ENCODE measurements around the gene VEPH1.

The VEPH1 gene

GRCh38 chr3:157417247-157417646 is 86.0 kb downstream of the VEPH1 start:
- H3K27me3 ChIP-seq (ENCODE audit: control insufficient read depth in 5 of 5, insufficient read depth in 4 of 5, low read length in 5 of 5), result no peaks in the 10 kb centered on the region
- H3K36me3 ChIP-seq (ENCODE audit: control insufficient read depth in 5 of 5, insufficient read depth in 5 of 5, low read length in 5 of 5), result no peaks in the 10 kb centered on the region
- no peak overlapping the region for H3K27ac ChIP-seq (ENCODE audit: low read depth, low read length)
- H3K9me3 ChIP-seq (ENCODE audit: control insufficient read depth in 5 of 5, low read length in 5 of 5), result no peaks in the 10 kb centered on the region
- H3K9ac ChIP-seq (ENCODE audit: low read length in 5 of 5), result no peak overlapping the region
- H3K4me3 ChIP-seq (ENCODE audit: low read depth in 1 of 5, low read length in 5 of 5), result no peak overlapping the region
- peaks cover 0 to 7% (median 0%) of the 10 kb centered on the region in 5 donors for H3K4me1 ChIP-seq (ENCODE audit: control insufficient read depth in 5 of 5, insufficient read depth in 5 of 5, low read length in 5 of 5)

GRCh38 chr3:157416347-157417087 is 86.7 kb downstream of the VEPH1 start:
- H3K4me3 ChIP-seq (ENCODE audit: low read depth in 1 of 5, low read length in 5 of 5), result no peak overlapping the region

DNA sequence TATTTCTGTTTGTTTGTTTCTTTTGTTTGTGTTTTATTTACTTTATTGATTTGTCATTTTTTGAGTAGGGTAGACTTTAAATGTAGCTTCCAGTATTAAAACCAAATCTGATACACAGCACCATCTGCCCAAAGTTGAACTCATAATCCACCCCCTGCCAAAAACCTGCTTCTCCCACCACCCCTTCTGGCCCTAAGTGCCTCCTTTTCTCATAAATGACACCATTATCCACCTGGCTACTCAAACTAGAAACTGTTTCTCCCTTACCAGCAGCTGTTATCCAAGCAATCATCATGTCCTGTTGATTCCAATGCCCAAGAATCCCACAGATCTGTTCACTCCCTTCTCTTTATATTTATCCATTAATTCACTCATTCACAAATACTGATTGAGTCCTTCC is 88.4 kb downstream of the VEPH1 start:
- Histone ChIP-seq H3K36me3 (ENCODE audit: control insufficient read depth in 5 of 5, insufficient read depth in 5 of 5, low read length in 5 of 5) (no peaks in the 10 kb centered on the region), H3K4me3 (ENCODE audit: low read depth in 1 of 5, low read length in 5 of 5) (no peak overlapping the region), H3K4me1 (ENCODE audit: control insufficient read depth in 5 of 5, insufficient read depth in 5 of 5, low read length in 5 of 5) (peaks cover 0 to 7% (median 0%) of the 10 kb centered on the region in 5 donors), H3K27me3 (ENCODE audit: control insufficient read depth in 5 of 5, insufficient read depth in 4 of 5, low read length in 5 of 5) (no peaks in the 10 kb centered on the region), H3K9me3 (ENCODE audit: control insufficient read depth in 5 of 5, low read length in 5 of 5) (no peaks in the 10 kb centered on the region), H3K27ac (ENCODE audit: low read depth, low read length) (no peak overlapping the region), H3K9ac (ENCODE audit: low read length in 5 of 5) (no peak overlapping the region)

More at GRCh38 chr3:157416347-157417087, 86.7 kb downstream of the VEPH1 start:
- H3K4me1 ChIP-seq (ENCODE audit: control insufficient read depth in 5 of 5, insufficient read depth in 5 of 5, low read length in 5 of 5), result peaks cover 0 to 7% (median 0%) of the 10 kb centered on the region in 5 donors
- no peak overlapping the region for H3K9ac ChIP-seq (ENCODE audit: low read length in 5 of 5)
- H3K36me3 ChIP-seq (ENCODE audit: control insufficient read depth in 5 of 5, insufficient read depth in 5 of 5, low read length in 5 of 5), result no peaks in the 10 kb centered on the region
- H3K27me3 ChIP-seq (ENCODE audit: control insufficient read depth in 5 of 5, insufficient read depth in 4 of 5, low read length in 5 of 5), result no peaks in the 10 kb centered on the region
- H3K9me3 ChIP-seq (ENCODE audit: control insufficient read depth in 5 of 5, low read length in 5 of 5), result no peaks in the 10 kb centered on the region
- no peak overlapping the region for H3K27ac ChIP-seq (ENCODE audit: low read depth, low read length)

GRCh38 chr3:157412323-157412855 is 90.8 kb downstream of the VEPH1 start:
- no peak overlapping the region for H3K4me3 ChIP-seq (ENCODE audit: low read depth in 1 of 5, low read length in 5 of 5)
- peaks cover 0 to 4% (median 0%) of the 10 kb centered on the region in 5 donors for H3K4me1 ChIP-seq (ENCODE audit: control insufficient read depth in 5 of 5, insufficient read depth in 5 of 5, low read length in 5 of 5)
- H3K9me3 ChIP-seq (ENCODE audit: control insufficient read depth in 5 of 5, low read length in 5 of 5), result no peaks in the 10 kb centered on the region
- no peak overlapping the region for H3K27ac ChIP-seq (ENCODE audit: low read depth, low read length)
- no peaks in the 10 kb centered on the region for H3K27me3 ChIP-seq (ENCODE audit: control insufficient read depth in 5 of 5, insufficient read depth in 4 of 5, low read length in 5 of 5)
- no peak overlapping the region for H3K9ac ChIP-seq (ENCODE audit: low read length in 5 of 5)
- H3K36me3 ChIP-seq (ENCODE audit: control insufficient read depth in 5 of 5, insufficient read depth in 5 of 5, low read length in 5 of 5), result no peaks in the 10 kb centered on the region

DNA sequence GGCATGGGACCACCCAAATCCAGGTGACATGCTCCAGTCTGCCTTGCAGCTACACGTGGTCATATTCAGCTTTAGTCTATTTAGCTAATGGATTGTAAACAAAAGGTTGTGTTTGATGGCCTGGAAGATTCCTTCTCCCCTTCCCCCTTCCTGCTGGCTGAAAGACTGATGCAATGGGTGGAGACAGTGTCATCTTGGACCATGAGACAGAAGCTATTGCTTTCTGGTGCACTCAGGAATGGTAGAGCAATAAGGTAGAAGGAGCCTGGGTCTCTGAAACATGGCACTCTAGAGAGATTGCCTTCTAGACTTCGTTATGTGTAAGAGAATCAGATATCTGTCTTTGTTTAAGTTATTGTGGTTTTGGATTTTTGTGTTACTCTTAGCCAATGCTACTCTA is 92.3 kb downstream of the VEPH1 start:
- H3K27ac ChIP-seq (ENCODE audit: low read depth, low read length), result no peak overlapping the region
- H3K4me1 ChIP-seq (ENCODE audit: control insufficient read depth in 5 of 5, insufficient read depth in 5 of 5, low read length in 5 of 5), result peaks cover 0 to 7% (median 0%) of the 10 kb centered on the region in 5 donors
- no peak overlapping the region for H3K4me3 ChIP-seq (ENCODE audit: low read depth in 1 of 5, low read length in 5 of 5)
- no peaks in the 10 kb centered on the region for H3K36me3 ChIP-seq (ENCODE audit: control insufficient read depth in 5 of 5, insufficient read depth in 5 of 5, low read length in 5 of 5)
- H3K27me3 ChIP-seq (ENCODE audit: control insufficient read depth in 5 of 5, insufficient read depth in 4 of 5, low read length in 5 of 5), result no peaks in the 10 kb centered on the region
- H3K9me3 ChIP-seq (ENCODE audit: control insufficient read depth in 5 of 5, low read length in 5 of 5), result no peaks in the 10 kb centered on the region
- no peak overlapping the region for H3K9ac ChIP-seq (ENCODE audit: low read length in 5 of 5)

- Histone ChIP-seq H3K27ac (ENCODE audit: low read depth, low read length) (no peak overlapping the region), H3K4me1 (ENCODE audit: control insufficient read depth in 5 of 5, insufficient read depth in 5 of 5, low read length in 5 of 5) (peaks cover 0 to 11% (median 0%) of the 10 kb centered on the region in 5 donors), H3K4me3 (ENCODE audit: low read depth in 1 of 5, low read length in 5 of 5) (no peak overlapping the region), H3K9ac (ENCODE audit: low read length in 5 of 5) (no peak overlapping the region), H3K36me3 (ENCODE audit: control insufficient read depth in 5 of 5, insufficient read depth in 5 of 5, low read length in 5 of 5) (no peaks in the 10 kb centered on the region), H3K9me3 (ENCODE audit: control insufficient read depth in 5 of 5, low read length in 5 of 5) (no peaks in the 10 kb centered on the region), H3K27me3 (ENCODE audit: control insufficient read depth in 5 of 5, insufficient read depth in 4 of 5, low read length in 5 of 5) (no peaks in the 10 kb centered on the region)
Observed at GRCh38 chr3:157409516-157409915, 93.7 kb downstream of the VEPH1 start.

DNA sequence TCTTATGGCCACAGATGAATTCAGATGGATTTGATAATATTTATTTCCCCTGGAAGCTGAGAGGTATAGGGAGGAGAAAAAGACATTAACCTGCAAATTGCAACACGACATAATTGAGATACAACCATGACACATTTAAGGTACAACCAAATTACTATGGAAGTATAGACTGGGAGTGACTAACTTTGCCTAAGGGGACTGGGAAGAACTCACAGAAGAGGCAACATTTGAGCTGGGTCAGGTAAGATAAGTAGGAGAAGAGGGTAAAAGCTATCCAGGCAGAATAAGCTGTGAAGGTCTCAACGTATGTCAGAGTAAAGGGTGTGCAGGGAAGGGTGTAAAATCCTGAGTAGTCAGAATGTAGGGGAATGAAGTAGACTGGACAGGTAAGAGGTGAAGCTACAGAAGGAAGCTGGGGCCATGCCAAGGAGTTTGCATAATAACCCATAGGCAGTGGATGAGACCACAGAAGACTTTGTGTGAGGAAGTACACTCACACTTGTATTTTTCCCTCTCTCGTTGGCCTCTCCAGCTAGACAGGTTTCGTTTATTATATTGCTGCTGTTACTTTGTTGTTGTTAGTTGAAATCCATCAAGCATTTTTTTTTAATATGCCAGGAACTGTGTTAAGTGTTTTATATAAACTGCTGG is 94.6 kb downstream of the VEPH1 start:
- no peaks in the 10 kb centered on the region for H3K9me3 ChIP-seq (ENCODE audit: control insufficient read depth in 5 of 5, low read length in 5 of 5)
- H3K4me3 ChIP-seq (ENCODE audit: low read depth in 1 of 5, low read length in 5 of 5), result no peak overlapping the region
- H3K36me3 ChIP-seq (ENCODE audit: control insufficient read depth in 5 of 5, insufficient read depth in 5 of 5, low read length in 5 of 5), result no peaks in the 10 kb centered on the region
- H3K27ac ChIP-seq (ENCODE audit: low read depth, low read length), result no peak overlapping the region
- H3K27me3 ChIP-seq (ENCODE audit: control insufficient read depth in 5 of 5, insufficient read depth in 4 of 5, low read length in 5 of 5), result no peaks in the 10 kb centered on the region
- no peak overlapping the region for H3K9ac ChIP-seq (ENCODE audit: low read length in 5 of 5)
- H3K4me1 ChIP-seq (ENCODE audit: control insufficient read depth in 5 of 5, insufficient read depth in 5 of 5, low read length in 5 of 5), result peaks cover 0 to 11% (median 0%) of the 10 kb centered on the region in 5 donors

- Histone ChIP-seq H3K9me3 (ENCODE audit: control insufficient read depth in 5 of 5, low read length in 5 of 5) (no peaks in the 10 kb centered on the region), H3K27ac (ENCODE audit: low read depth, low read length) (no peak overlapping the region), H3K9ac (ENCODE audit: low read length in 5 of 5) (no peak overlapping the region), H3K4me1 (ENCODE audit: control insufficient read depth in 5 of 5, insufficient read depth in 5 of 5, low read length in 5 of 5) (peaks cover 0 to 11% (median 0%) of the 10 kb centered on the region in 5 donors), H3K4me3 (ENCODE audit: low read depth in 1 of 5, low read length in 5 of 5) (no peak overlapping the region), H3K36me3 (ENCODE audit: control insufficient read depth in 5 of 5, insufficient read depth in 5 of 5, low read length in 5 of 5) (no peaks in the 10 kb centered on the region), H3K27me3 (ENCODE audit: control insufficient read depth in 5 of 5, insufficient read depth in 4 of 5, low read length in 5 of 5) (no peaks in the 10 kb centered on the region)
Observed at GRCh38 chr3:157407769-157408168, 95.4 kb downstream of the VEPH1 start.

DNA sequence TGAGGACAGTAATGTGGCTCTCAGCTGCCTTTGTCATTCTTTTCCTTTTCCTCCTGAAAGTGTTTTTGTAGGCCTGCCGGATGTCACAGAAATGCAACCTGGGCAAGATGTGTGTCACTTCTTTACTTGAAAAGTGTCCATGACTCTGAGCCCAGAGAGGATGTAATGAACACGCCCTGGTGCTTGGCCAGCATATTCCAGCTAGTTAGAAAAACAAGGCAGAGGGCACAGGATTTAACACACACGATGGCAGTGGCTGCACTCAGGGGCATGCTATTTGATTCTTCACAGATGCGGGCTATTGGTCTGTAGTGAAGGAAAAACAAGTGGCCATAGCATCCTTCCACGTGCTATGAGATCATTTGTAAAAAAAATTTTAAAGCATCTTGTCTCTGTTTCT is 96.8 kb downstream of the VEPH1 start:
- H3K4me3 ChIP-seq (ENCODE audit: low read depth in 1 of 5, low read length in 5 of 5), result no peak overlapping the region
- H3K9me3 ChIP-seq (ENCODE audit: control insufficient read depth in 5 of 5, low read length in 5 of 5), result no peaks in the 10 kb centered on the region
- peaks cover 0 to 11% (median 0%) of the 10 kb centered on the region in 5 donors for H3K4me1 ChIP-seq (ENCODE audit: control insufficient read depth in 5 of 5, insufficient read depth in 5 of 5, low read length in 5 of 5)
- no peaks in the 10 kb centered on the region for H3K27me3 ChIP-seq (ENCODE audit: control insufficient read depth in 5 of 5, insufficient read depth in 4 of 5, low read length in 5 of 5)
- no peaks in the 10 kb centered on the region for H3K36me3 ChIP-seq (ENCODE audit: control insufficient read depth in 5 of 5, insufficient read depth in 5 of 5, low read length in 5 of 5)
- H3K9ac ChIP-seq (ENCODE audit: low read length in 5 of 5), result no peak overlapping the region
- no peak overlapping the region for H3K27ac ChIP-seq (ENCODE audit: low read depth, low read length)

GRCh38 chr3:157405457-157405856 is 97.8 kb downstream of the VEPH1 start:
- H3K36me3 ChIP-seq (ENCODE audit: control insufficient read depth in 5 of 5, insufficient read depth in 5 of 5, low read length in 5 of 5), result no peaks in the 10 kb centered on the region
- H3K4me1 ChIP-seq (ENCODE audit: control insufficient read depth in 5 of 5, insufficient read depth in 5 of 5, low read length in 5 of 5), result peaks cover 0 to 11% (median 0%) of the 10 kb centered on the region in 5 donors
- no peak overlapping the region for H3K9ac ChIP-seq (ENCODE audit: low read length in 5 of 5)
- H3K27ac ChIP-seq (ENCODE audit: low read depth, low read length), result no peak overlapping the region
- H3K4me3 ChIP-seq (ENCODE audit: low read depth in 1 of 5, low read length in 5 of 5), result no peak overlapping the region
- H3K9me3 ChIP-seq (ENCODE audit: control insufficient read depth in 5 of 5, low read length in 5 of 5), result no peaks in the 10 kb centered on the region
- H3K27me3 ChIP-seq (ENCODE audit: control insufficient read depth in 5 of 5, insufficient read depth in 4 of 5, low read length in 5 of 5), result no peaks in the 10 kb centered on the region
